ENCODE measurements around the gene MYO7A.

MYO7A gene

DNA sequence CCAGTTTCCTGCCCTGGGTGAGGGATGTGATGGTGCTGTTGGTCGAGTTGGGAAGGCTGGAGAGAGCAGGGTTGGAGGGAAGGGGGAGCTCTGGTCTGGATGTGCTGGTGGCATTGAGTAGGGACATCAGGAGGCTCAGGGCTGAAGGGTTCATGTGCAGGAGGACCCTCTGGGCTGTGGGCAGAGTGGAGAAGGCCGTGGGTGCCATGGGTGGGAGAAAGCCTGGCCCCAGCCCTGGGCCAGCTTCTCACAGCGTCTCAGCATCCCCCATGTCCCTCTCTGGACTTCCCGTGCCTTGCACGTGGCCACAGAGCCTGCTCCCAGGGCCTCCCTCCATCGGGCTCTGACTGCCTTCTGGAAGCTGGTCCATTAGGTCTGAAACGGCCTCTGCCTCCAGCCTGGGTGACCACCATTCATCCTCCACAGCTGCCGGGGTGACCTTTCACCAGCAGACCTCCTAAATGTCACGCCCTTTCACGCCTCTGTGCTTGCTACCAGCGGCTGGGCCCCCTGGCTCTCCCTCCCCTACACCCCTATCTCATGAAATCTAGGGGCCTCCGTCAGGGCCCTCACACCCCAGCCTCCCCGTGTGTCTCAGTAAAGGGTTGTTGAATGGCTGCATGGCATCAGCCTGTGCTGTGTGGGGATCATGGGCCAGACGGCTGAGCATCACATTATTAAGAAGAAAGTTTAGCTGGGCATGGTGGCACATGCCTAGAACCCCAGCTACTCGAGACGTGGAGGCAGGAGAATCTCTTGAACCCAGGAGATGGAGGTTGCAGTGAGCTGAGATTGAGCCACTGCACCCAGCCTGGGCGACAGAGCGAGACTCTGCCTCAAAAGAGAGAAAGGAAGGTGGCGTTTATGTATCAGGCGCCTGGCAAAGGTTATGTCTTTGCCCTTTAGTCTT, 25.5 kb downstream of the MYO7A start:
- DNase-seq (ENCODE audit: low spot score), result no peak
- TF ChIP-seq CTCF (IDR thresholded peaks at IDR 0.05; ENCODE audit: borderline replicate concordance, control extremely low read depth, extremely low read depth, insufficient read depth, missing control alignments), result no peak
- in situ Hi-C loops (cut with MboI; ENCODE audit: low sequenced_read_pairs, unreplicated experiment), result no loop called here

GRCh38 chr11:77154381-77155081, 26.5 kb downstream of the MYO7A start:
- in situ Hi-C loops (cut with MboI; ENCODE audit: low sequenced_read_pairs, unreplicated experiment), result no loop called here
- no peak for TF ChIP-seq CTCF (IDR thresholded peaks at IDR 0.05; ENCODE audit: borderline replicate concordance, control extremely low read depth, extremely low read depth, insufficient read depth, missing control alignments)
- no peak for DNase-seq (ENCODE audit: low spot score)

GRCh38 chr11:77155082-77155475, 27.0 kb downstream of the MYO7A start:
- TF ChIP-seq CTCF (IDR thresholded peaks at IDR 0.05; ENCODE audit: borderline replicate concordance, control extremely low read depth, extremely low read depth, insufficient read depth, missing control alignments), result no peak
- DNase-seq (ENCODE audit: low spot score), result no peak
- in situ Hi-C loops (cut with MboI; ENCODE audit: low sequenced_read_pairs, unreplicated experiment), result no loop called here

DNA sequence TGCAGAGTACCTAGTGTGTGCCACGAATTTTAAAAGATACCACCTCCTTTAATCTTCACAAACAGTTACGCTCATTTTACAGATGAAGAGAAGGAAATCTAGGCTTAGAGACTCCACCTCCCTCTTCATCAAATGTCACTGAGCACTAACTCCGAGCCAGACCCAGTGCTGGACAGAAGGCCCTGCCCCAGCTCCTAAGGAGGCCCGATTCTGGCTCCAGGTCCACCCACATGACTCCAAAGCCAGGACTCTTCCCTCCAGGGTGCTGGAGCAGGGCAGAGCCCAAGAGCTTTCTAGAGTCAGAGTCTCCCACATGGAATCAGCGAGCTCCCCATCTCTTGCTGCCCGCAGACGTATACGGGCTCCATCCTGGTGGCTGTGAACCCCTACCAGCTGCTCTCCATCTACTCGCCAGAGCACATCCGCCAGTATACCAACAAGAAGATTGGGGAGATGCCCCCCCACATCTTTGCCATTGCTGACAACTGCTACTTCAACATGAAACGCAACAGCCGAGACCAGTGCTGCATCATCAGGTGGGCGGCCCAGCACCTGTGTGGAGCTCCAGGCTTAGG, 27.6 kb downstream of the MYO7A start:
- in situ Hi-C loops (cut with MboI; ENCODE audit: low sequenced_read_pairs, unreplicated experiment), result no loop called here
- TF ChIP-seq CTCF (IDR thresholded peaks at IDR 0.05; ENCODE audit: borderline replicate concordance, control extremely low read depth, extremely low read depth, insufficient read depth, missing control alignments), result no peak
- no peak for DNase-seq (ENCODE audit: low spot score)

DNA sequence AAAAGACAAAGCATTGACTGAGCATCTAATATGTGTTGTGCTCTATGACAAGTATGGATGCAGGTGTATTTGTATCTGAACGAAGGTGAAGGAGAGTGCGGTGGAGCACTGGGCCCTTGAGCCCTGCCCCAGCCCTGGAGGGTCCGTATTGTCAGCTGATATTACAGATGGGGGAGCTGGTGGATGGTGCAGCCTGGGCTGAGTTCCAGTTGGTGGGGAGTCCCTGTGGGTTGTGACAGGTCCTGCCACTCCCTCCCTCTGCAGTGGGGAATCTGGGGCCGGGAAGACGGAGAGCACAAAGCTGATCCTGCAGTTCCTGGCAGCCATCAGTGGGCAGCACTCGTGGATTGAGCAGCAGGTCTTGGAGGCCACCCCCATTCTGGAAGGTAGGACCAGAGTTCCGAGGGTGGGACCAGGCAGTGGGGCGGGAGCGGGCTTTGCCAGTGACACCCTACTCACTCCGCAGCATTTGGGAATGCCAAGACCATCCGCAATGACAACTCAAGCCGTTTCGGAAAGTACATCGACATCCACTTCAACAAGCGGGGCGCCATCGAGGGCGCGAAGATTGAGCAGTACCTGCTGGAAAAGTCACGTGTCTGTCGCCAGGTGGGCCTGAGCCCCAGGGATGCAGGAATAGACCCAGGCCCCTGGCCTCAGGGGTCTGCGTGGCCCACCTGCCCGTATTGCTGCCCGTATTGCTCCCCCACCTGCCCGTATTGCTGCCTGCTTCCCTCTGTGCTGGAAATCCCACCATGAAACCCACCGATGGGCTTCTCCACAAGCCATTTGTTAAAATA, 28.6 kb downstream of the MYO7A start:
- DNase-seq (ENCODE audit: low spot score), result no peak
- no peak for TF ChIP-seq CTCF (IDR thresholded peaks at IDR 0.05; ENCODE audit: borderline replicate concordance, control extremely low read depth, extremely low read depth, insufficient read depth, missing control alignments)
- in situ Hi-C loops (cut with MboI; ENCODE audit: low sequenced_read_pairs, unreplicated experiment), result no loop called here
